Measurements from ENCODE around the gene VPS26C.

DNA sequence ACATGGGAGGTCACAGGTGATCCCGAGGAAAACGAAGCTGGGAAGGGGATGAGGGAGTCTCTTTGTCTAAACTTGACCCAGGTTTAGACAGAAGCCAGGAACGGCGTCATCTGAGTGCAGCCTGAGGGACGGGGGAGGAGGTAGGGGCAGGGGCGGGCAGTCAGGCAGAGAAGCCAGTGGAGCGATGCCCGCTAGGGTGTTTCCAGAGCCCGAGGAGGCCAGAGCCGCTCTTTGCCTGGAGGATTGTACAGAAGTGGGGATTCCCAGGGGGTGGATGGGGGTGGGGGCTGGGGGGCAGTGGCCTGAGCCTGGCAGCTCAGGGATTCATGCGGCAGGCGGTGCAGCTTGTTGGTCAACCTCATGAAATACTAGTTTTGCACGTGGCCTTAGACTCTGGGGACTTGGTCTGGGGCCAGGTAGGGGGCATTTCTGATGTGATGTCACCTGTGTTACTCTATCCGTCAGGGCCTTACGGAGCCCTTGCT is 58.4 kb downstream of the VPS26C start:
- TF ChIP-seq POLR2AphosphoS5 (IDR thresholded peaks at IDR 0.05) (no peak), EP300 (IDR thresholded peaks at IDR 0.05) (no peak)

Measured in stomach (tissue), 4 donors.